NB4 (cell line): ENCODE results near the gene CSNK1D.

Source experiments
- CTCF ChIP-seq: IDR thresholded peaks from one replicate; pipeline ENCODE4 v1.5.1; 2012; ENCODE audit warnings: low read depth, low read length
- POLR2A ChIP-seq: IDR thresholded peaks from 2 replicates; pipeline ENCODE4 v1.6.1; 2011; ENCODE audit warnings: mild to moderate bottlenecking; ENCODE audit not compliant: insufficient read length; ENCODE audit errors: extremely low read depth

DNA sequence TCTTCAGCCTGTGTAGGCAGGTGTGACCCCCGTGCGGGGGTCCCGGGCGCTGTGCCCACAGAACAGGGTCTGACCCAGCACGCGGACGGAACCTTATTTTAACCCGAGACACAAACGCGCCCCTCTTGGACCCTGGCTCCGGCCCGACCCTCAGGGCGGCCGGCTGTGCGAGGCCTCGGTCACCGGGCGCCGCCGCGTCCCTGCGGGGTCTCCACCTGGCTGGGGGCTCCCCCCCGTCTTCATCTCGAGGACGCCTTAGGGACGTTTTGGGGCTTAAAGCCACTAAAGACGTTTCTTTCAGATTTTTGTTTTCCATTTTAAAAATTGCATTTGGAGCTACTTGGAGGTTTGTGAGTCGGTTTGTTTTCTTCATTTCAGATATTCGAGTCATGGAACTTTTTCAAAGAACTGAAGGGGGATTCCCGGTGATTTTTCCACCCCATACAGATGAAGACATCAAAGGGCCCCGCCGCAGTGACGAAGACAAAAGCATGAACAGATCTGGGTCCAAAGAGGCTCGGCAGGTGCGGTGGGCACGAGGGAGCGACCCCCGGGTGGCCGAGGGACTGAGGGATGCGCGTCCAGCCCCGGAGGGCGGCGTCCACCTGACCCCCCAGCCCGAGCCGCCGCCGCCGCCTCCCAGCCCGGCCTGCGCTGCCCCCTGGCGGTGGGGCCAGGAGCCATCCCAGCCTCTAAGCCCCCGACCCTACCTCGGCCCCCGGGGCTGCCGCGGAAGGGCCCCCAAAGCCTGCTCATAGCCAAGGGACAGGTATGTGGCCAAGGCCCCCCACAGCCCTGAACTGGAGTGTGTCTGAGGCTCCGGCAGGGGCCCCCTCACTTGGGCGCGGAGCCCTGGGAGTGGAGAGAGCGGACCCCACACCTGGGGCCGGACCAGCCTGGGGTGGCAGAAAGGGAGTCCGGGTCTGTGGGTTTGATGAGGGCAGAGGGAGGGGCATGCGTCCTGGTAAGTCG, 47.7 kb upstream of the CSNK1D start:
- TF ChIP-seq POLR2A: no peak
- TF ChIP-seq CTCF: peak; percentile 57
